NCI-H345 (cell line): Measurements from ENCODE around the gene CHP1.
"Not testable (repeated sequence)": the region's sequence is repeated elsewhere in the genome, so short reads cannot be mapped to it uniquely, and the experiment has no call there.

ENCODE experiments used
- DNase-seq: peaks from one replicate; lab custom pipeline; 2025; lab: John Stamatoyannopoulos, UW

Gene CHP1

GRCh38 chr15:41256577-41257038 lies 25.5 kb downstream of the CHP1 start:
- no peak for DNase-seq

GRCh38 chr15:41258750-41259471 lies 27.8 kb downstream of the CHP1 start:
- DNase-seq: no peak

GRCh38 chr15:41259546-41260189 lies 28.6 kb downstream of the CHP1 start:
- no peak for DNase-seq

GRCh38 chr15:41260924-41261323 lies 29.9 kb downstream of the CHP1 start:
- DNase-seq: not testable (repeated sequence)

- no peak for DNase-seq
Measured at GRCh38 chr15:41262571-41262970, 31.5 kb downstream of the CHP1 start.

GRCh38 chr15:41263891-41264351 lies 32.9 kb downstream of the CHP1 start:
- DNase-seq: no peak

- DNase-seq: no peak
Measured at GRCh38 chr15:41269887-41270286, 38.8 kb downstream of the CHP1 start.

GRCh38 chr15:41276831-41277230 lies 45.8 kb downstream of the CHP1 start:
- no peak for DNase-seq

- no peak for DNase-seq
Measured at GRCh38 chr15:41278319-41278718, 47.3 kb downstream of the CHP1 start.

- DNase-seq: no peak
Measured at GRCh38 chr15:41279535-41280283, 48.6 kb downstream of the CHP1 start.

GRCh38 chr15:41281236-41281635 lies 50.2 kb downstream of the CHP1 start:
- no peak for DNase-seq

GRCh38 chr15:41282436-41282835 lies 51.4 kb downstream of the CHP1 start:
- not testable (repeated sequence) for DNase-seq

GRCh38 chr15:41282980-41283652 lies 52.0 kb downstream of the CHP1 start:
- not testable (repeated sequence) for DNase-seq

GRCh38 chr15:41283653-41284426 lies 52.8 kb downstream of the CHP1 start:
- peak; percentile 97 for DNase-seq

- peak; percentile 4 for DNase-seq
Measured at GRCh38 chr15:41284427-41285177, 53.5 kb downstream of the CHP1 start.

- no peak for DNase-seq
Measured at GRCh38 chr15:41285285-41285684, 54.2 kb downstream of the CHP1 start.

- no peak for DNase-seq
Measured at GRCh38 chr15:41286665-41287333, 55.7 kb downstream of the CHP1 start.

GRCh38 chr15:41288464-41288863 lies 57.4 kb downstream of the CHP1 start:
- DNase-seq: no peak

GRCh38 chr15:41289953-41290352 lies 58.9 kb downstream of the CHP1 start:
- no peak for DNase-seq

- no peak for DNase-seq
Measured at GRCh38 chr15:41291065-41291631, 60.1 kb downstream of the CHP1 start.
